ENCODE results near the gene ERC1. TPM values are rescaled to one million over a fixed set of nuclear protein-coding genes. Genes with fewer than 3 reads are reported as not detected.

Gene ERC1
- total RNA-seq, 1 experiment from 2014 or later = 39.4 TPM

DNA sequence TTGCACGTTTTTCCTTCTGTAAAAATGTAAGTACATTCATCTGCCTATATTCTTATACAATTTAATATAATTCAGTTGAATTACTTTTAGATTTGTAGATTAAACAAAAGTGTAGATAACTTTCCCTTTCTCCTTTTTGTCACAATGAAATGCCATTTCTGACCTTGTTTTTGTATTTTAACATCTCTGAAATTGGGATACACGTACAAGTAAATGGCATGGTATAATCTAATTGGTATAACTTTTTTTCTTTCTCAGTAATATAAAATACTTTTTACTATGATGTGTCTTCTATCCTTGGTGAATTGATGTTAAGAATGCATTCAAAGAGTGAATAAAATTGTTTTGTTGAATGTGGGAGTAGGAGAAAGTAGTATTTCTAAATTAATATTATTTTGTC, 210.0 kb downstream of the ERC1 start:
- intact Hi-C loops (cut with micrococcal nuclease; ENCODE audit: unreplicated experiment) = no loop called here
- H3K9me3 Mint-ChIP-seq (ENCODE audit: low read depth, unreplicated experiment) = no peaks in the 10 kb centered on the region
- no peaks in the 10 kb centered on the region for H3K36me3 Mint-ChIP-seq (ENCODE audit: insufficient read depth, unreplicated experiment)
- DNase-seq = no peak
- TF ChIP-seq, protein P1, sequence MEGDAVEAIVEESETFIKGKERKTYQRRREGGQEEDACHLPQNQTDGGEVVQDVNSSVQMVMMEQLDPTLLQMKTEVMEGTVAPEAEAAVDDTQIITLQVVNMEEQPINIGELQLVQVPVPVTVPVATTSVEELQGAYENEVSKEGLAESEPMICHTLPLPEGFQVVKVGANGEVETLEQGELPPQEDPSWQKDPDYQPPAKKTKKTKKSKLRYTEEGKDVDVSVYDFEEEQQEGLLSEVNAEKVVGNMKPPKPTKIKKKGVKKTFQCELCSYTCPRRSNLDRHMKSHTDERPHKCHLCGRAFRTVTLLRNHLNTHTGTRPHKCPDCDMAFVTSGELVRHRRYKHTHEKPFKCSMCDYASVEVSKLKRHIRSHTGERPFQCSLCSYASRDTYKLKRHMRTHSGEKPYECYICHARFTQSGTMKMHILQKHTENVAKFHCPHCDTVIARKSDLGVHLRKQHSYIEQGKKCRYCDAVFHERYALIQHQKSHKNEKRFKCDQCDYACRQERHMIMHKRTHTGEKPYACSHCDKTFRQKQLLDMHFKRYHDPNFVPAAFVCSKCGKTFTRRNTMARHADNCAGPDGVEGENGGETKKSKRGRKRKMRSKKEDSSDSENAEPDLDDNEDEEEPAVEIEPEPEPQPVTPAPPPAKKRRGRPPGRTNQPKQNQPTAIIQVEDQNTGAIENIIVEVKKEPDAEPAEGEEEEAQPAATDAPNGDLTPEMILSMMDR (IDR thresholded peaks at IDR 0.05; ENCODE audit: unreplicated experiment) = no peak
- no peaks in the 10 kb centered on the region for H3K27me3 Mint-ChIP-seq (ENCODE audit: unreplicated experiment)
- BruUV-seq (replicated peaks) = no TSS peak
- H3K27ac Mint-ChIP-seq (ENCODE audit: unreplicated experiment) = no peak overlapping the region
- CTCF ChIA-PET = no interaction called here
- peaks cover under 1% of the 10 kb centered on the region for H3K4me1 Mint-ChIP-seq (ENCODE audit: low read depth, unreplicated experiment)
- H3K4me3 Mint-ChIP-seq (ENCODE audit: low read depth, unreplicated experiment) = no peak overlapping the region

DNA sequence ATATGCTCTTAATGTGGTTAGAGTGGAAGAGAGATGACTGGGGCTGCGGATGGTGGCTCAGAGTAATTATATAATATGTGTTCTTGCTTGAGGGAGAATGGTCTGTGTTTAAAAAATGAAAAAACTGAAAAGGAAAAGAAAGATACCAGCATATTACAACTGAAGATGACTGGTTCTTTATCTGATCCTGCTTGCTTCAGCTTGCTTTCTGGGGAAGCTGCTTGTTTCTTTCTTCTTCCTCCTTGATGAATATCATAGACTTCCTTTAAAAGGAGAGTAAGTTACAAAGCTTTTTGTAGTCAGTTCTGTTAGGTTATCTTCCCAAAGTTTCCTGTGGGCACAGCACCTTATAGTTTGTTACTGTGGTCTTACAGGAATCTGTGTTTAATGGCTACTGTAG, 210.9 kb downstream of the ERC1 start:
- no peak overlapping the region for H3K4me3 Mint-ChIP-seq (ENCODE audit: low read depth, unreplicated experiment)
- DNase-seq = no peak
- CTCF ChIA-PET = no interaction called here
- H3K27me3 Mint-ChIP-seq (ENCODE audit: unreplicated experiment) = no peaks in the 10 kb centered on the region
- intact Hi-C loops (cut with micrococcal nuclease; ENCODE audit: unreplicated experiment) = no loop called here
- peaks cover 8% of the 10 kb centered on the region for H3K4me1 Mint-ChIP-seq (ENCODE audit: low read depth, unreplicated experiment)
- no TSS peak for BruUV-seq (replicated peaks)
- TF ChIP-seq, protein P1 (IDR thresholded peaks at IDR 0.05; ENCODE audit: unreplicated experiment) = no peak
- H3K36me3 Mint-ChIP-seq (ENCODE audit: insufficient read depth, unreplicated experiment) = no peaks in the 10 kb centered on the region
- no peak overlapping the region for H3K27ac Mint-ChIP-seq (ENCODE audit: unreplicated experiment)
- no peaks in the 10 kb centered on the region for H3K9me3 Mint-ChIP-seq (ENCODE audit: low read depth, unreplicated experiment)

DNA sequence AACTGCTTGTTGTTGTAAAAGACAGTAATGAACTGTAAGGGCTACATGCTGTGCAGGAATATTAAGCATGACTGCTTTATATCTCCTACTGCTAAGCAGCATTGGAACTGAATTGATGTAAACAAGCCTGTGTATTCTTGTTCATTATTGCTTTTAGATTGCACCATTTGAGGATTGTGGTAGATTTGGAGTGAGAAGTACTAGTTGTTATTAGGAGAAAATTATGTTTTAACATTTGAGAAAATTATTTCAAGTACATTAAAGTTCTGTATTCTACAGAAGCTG, 212.7 kb downstream of the ERC1 start:
- Mint-ChIP-seq H3K9me3 (ENCODE audit: low read depth, unreplicated experiment) (no peaks in the 10 kb centered on the region), H3K4me1 (ENCODE audit: low read depth, unreplicated experiment) (peaks cover 8% of the 10 kb centered on the region), H3K27ac (ENCODE audit: unreplicated experiment) (no peak overlapping the region), H3K4me3 (ENCODE audit: low read depth, unreplicated experiment) (no peak overlapping the region), H3K27me3 (ENCODE audit: unreplicated experiment) (no peaks in the 10 kb centered on the region), H3K36me3 (ENCODE audit: insufficient read depth, unreplicated experiment) (no peaks in the 10 kb centered on the region)
- intact Hi-C loops (cut with micrococcal nuclease; ENCODE audit: unreplicated experiment) = no loop called here
- no peak for DNase-seq
- BruUV-seq (replicated peaks) = no TSS peak
- TF ChIP-seq, protein P1 (IDR thresholded peaks at IDR 0.05; ENCODE audit: unreplicated experiment) = no peak
- CTCF ChIA-PET = no interaction called here

DNA sequence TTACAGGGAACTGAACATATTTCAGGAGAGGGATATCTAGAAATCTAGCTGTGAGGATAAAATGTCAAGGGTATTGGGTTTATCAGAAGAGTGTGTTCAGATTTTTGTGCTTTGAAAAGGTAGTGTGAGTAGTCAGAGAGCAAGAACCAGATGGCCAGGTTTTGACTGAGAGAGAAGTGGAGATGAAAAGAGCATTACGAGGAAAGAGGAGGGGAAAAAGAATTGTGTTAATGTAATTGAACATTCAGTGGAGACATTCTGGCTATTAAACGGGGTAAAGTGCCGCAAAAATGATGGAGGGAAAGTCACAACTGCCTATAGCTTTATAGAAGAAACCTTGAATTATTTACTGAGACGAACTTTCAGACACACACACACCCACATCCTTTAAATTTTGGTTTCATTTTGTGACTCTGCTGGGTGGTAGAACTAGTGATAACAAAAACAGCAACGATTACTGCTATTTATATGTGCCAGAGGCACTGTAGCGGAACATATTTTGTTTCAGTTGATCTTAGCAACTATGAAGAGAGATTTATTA, 213.6 kb downstream of the ERC1 start:
- BruUV-seq (replicated peaks) = no TSS peak
- Mint-ChIP-seq H3K4me3 (ENCODE audit: low read depth, unreplicated experiment) (no peak overlapping the region), H3K4me1 (ENCODE audit: low read depth, unreplicated experiment) (peaks cover 8% of the 10 kb centered on the region), H3K36me3 (ENCODE audit: insufficient read depth, unreplicated experiment) (no peaks in the 10 kb centered on the region), H3K27me3 (ENCODE audit: unreplicated experiment) (no peaks in the 10 kb centered on the region), H3K9me3 (ENCODE audit: low read depth, unreplicated experiment) (no peaks in the 10 kb centered on the region), H3K27ac (ENCODE audit: unreplicated experiment) (no peak overlapping the region)
- CTCF ChIA-PET = no interaction called here
- intact Hi-C loops (cut with micrococcal nuclease; ENCODE audit: unreplicated experiment) = no loop called here
- TF ChIP-seq, protein P1 (IDR thresholded peaks at IDR 0.05; ENCODE audit: unreplicated experiment) = no peak
- no peak for DNase-seq
